Urinary bladder (tissue), 4 donors: ENCODE measurements around the gene GPS2. TPM values are rescaled to one million over a fixed set of nuclear protein-coding genes. Genes with fewer than 3 reads are reported as not detected.
"Not testable (repeated sequence)": the region's sequence is repeated elsewhere in the genome, so short reads cannot be mapped to it uniquely, and the experiment has no call there.

Experiments
- DNase-seq: peaks from one replicate; pipeline ENCODE4 v3.0.0-alpha.2; 2015; ENCODE audit errors: extremely low spot score
- H3K27ac ChIP-seq: one replicate; pipeline ENCODE4 v1.5.1; 2013; ENCODE audit warnings: low read depth, mild to moderate bottlenecking, moderate library complexity
- H3K36me3 ChIP-seq: one replicate; pipeline ENCODE4 v1.6.1; 2013; ENCODE audit warnings: mild to moderate bottlenecking, moderate library complexity; ENCODE audit not compliant: insufficient read depth
- H3K4me1 ChIP-seq: one replicate; pipeline ENCODE4 v1.6.1; 2013; ENCODE audit warnings: mild to moderate bottlenecking, moderate library complexity; ENCODE audit not compliant: insufficient read depth
- H3K4me3 ChIP-seq: one replicate; pipeline ENCODE4 v1.5.1; 2013; ENCODE audit warnings: low read depth, low read length
- WGBS: extraction: QIAGEN DNeasy Blood & Tissue Kit; methylation state at CpG from one replicate; pipeline ENCODE4 v1.1.7; 2013; 5-methylcytosine and 5-hydroxymethylcytosine counted together
- polyA plus RNA-seq: library from polyadenylated mRNA; stranded (reverse); fragments of 200-250 nt; gene quantifications from one replicate; pipeline ENCODE4 v1.2.3, GENCODE V29; 2013
- total RNA-seq: library from RNA; depleted of rRNA; stranded (reverse); fragments of >200 nt; gene quantifications from one replicate; pipeline ENCODE4 v1.2.3, GENCODE V29; 2014
- donor health status: healthy with polysubstance abuse.
- donor health status: healthy.

The GPS2 gene
- total and polyA plus RNA-seq, 2 donors: 25.0 to 70.2 TPM

DNA sequence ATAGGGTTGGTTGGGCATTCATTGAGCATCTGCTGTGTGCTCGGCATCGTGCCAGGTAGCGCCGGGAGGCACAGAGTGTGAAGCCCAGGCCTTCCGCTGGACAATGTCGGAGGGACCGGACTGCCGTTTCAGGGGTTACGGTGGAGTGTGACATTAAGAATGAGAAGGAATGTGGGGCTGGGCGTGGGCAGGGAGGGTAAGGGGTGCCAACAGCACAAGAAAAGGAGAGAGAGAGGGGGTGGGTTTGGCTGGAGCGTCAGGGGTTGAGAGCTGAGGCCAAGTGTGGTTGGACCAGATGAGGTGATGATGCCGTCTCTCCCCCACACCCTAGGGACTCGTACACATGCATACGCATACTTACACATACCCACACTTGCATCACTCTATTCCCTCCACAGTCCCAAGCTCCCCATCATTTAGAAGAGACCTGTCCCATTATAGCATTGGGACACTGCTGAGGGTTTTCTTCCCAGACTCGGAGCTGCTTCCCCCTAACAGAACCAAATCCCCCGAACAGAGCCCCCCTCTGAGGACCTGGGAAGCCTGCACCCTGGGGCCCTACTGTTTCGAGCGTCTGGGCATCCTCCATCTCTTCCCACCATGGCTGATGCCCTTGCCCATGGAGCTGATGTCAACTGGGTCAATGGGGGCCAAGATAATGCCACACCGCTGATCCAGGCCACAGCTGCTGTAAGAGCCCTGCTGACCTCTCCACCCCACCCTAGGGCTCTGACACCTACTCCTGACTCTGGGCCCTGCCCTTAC is 33.5 kb upstream of the GPS2 start:
- DNase-seq: no peak
- Histone ChIP-seq H3K36me3 (no peaks in the 10 kb centered on the region), H3K27ac (no peak overlapping the region), H3K4me3 (no peak overlapping the region), H3K4me1 (no peaks in the 10 kb centered on the region)
- WGBS: 64% methylated on average over 19 of the region's 19 CpGs

DNA sequence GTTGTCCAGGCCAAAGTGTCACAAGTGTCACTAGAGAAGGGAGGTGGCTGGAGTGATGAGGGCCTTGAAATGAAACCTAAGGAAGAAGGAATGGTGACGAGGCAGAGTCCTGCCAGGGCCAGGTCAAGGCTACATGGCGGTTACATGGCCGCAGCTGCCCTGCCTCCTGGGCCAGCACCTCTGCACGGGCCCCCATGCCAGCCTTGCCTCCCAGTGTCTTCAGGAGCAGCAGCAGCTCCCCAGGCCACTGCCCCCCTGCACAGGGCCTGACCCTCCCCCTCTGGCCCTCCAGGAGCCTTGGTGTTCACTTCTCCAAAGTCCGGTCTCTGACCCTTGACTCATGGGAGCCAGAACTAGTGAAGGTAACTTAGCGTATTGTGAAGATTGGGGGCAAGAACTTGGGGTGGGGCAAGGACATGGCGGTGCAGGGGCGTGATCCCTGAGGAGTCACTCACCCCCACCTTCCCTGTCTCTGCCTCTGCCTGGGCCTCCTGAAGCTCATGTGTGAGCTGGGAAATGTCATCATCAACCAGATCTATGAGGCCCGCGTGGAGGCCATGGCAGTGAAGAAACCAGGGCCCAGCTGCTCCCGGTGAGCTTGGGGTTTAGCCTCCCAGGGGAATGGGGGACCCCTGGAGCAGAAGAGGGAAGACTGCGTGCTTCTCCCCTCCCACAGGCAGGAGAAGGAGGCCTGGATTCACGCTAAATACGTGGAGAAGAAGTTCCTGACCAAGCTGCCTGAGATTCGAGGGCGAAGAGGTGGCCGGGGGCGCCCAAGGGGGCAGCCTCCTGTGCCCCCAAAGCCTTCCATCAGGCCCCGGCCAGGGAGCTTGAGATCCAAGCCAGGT is 32.7 kb upstream of the GPS2 start:
- DNase-seq: no peak
- Histone ChIP-seq H3K4me1 (no peaks in the 10 kb centered on the region), H3K36me3 (no peaks in the 10 kb centered on the region), H3K4me3 (no peak overlapping the region), H3K27ac (no peak overlapping the region)
- WGBS: 59% methylated on average over 19 of the region's 19 CpGs

DNA sequence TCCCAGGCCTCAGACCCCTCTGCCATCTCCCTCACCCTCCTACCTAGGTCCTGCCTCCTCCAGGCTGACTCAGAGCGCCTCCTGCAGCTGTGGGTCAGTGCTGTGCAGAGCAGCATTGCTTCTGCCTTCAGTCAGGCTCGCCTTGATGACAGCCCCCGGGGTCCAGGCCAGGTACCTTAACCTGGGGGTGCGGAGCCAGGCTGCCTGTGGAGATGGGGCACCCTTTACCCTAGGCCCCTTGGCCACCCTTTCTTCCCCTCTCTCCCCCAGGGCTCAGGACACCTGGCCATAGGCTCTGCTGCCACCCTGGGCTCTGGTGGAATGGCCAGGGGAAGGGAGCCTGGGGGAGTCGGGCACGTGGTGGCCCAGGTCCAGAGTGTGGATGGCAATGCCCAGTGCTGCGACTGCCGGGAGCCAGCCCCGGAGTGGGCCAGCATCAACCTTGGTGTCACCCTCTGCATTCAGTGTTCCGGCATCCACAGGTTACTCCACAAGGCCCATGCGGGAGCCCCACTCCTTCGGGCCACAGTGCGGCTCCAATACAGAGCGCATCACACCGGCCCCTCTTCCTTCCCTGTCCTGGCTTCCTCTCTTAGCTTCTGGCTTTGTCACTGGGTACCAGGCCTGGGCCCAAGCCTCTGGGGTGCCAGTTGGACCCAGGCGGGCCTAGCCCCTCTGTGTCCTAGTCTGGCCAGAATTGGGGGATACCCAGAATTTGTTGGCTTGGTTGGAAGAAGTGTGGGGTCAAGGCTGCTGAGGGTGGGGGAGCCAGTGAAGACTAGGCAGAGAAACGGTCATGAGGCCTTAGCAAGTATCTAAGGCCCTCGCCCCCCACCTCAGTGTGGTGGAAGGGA is 31.8 kb upstream of the GPS2 start:
- DNase-seq: no peak
- H3K4me3 ChIP-seq: no peak overlapping the region
- no peaks in the 10 kb centered on the region for H3K4me1 ChIP-seq
- H3K36me3 ChIP-seq: no peaks in the 10 kb centered on the region
- no peak overlapping the region for H3K27ac ChIP-seq
- 79% methylated on average over 18 of the region's 18 CpGs for WGBS

DNA sequence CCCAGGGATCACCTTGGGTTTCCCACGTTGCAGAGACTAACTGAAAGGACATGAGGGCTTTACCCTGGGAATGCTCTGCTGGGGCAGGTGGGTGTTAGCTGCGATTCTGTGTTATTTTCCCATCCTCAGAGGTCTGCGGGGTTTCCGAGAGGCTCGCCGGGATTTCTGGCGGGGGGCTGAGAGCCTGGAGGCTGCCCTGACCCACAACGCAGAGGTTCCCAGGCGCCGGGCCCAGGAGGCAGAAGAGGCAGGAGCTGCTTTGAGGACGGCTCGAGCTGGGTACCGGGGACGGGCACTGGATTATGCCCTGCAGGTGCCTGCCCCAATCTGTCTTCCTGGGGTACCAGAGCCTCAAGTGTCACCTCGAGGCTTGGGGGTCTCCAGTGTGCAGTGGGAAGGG is 28.1 kb upstream of the GPS2 start:
- DNase-seq: no peak
- 78% methylated on average over 15 of the region's 15 CpGs for WGBS
- Histone ChIP-seq H3K27ac (no peak overlapping the region), H3K36me3 (no peaks in the 10 kb centered on the region), H3K4me3 (no peak overlapping the region), H3K4me1 (no peaks in the 10 kb centered on the region)

DNA sequence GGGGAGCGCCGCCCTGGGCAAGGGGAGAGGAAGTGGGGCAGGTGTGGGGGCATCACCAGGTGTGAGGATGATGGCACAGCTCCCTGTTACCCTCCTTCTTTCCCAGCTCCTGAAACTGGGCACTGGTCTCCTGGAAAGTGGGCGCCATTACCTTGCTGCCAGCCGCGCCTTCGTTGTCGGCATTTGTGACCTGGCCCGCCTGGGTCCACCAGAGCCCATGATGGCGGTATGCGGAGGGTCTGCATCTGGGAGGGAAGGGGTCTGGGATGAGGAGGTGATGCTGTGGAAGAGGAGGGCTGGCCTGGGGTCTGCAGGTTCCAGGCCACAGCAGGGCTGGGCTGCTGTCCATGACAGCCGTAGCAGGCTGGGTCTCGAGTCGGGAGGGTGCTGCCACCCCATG is 26.7 kb upstream of the GPS2 start:
- Histone ChIP-seq H3K36me3 (no peaks in the 10 kb centered on the region), H3K27ac (no peak overlapping the region), H3K4me1 (no peaks in the 10 kb centered on the region), H3K4me3 (no peak overlapping the region)
- WGBS: 90% methylated on average over 13 of the region's 13 CpGs
- no peak for DNase-seq

DNA sequence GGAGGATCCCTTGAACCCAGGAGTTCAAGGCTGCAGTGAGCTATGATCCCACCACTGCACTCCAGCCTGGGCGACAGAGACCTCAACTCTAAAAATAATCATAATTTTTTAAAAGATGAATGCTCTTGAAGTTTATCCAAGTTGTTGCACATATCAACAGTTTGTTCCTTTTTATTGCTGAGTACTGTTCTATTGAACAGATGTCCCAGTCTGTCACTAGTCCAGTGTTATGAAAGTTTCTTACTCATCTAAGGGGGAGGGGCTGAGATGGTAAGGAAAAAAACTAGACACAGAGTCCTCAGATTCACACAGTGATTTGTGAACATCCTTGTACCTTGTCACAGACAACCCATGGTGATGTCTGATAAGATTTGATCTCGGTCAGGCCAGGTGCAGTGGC is 25.0 kb upstream of the GPS2 start:
- H3K27ac ChIP-seq: no peak overlapping the region
- H3K4me3 ChIP-seq: no peak overlapping the region
- no peaks in the 10 kb centered on the region for H3K36me3 ChIP-seq
- no peak for DNase-seq
- no peaks in the 10 kb centered on the region for H3K4me1 ChIP-seq
- 81% methylated on average over 2 of the region's 2 CpGs for WGBS

DNA sequence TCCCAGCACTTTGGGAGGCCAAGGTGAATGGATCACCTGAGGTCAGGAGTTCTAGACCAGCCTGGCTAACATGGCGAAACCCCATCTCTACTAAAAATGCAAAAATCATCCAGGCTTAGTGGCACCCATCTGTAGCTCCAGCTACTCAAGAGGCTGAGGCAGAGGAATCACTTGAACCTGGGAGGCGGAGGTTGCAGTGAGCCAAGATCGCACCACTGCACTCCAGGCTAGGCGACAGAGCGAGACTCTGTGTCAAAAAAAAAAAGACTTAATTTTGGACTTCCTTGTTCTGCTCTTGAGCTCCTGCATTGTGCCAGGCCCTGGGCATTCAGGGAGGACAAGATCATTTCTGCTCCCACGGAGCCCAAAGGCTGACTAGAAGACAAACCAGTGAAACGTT is 22.4 kb upstream of the GPS2 start:
- not testable (repeated sequence) for DNase-seq, H3K36me3 ChIP-seq, H3K4me1 ChIP-seq, H3K27ac ChIP-seq, H3K4me3 ChIP-seq
- 77% methylated on average over 7 of the region's 7 CpGs for WGBS

DNA sequence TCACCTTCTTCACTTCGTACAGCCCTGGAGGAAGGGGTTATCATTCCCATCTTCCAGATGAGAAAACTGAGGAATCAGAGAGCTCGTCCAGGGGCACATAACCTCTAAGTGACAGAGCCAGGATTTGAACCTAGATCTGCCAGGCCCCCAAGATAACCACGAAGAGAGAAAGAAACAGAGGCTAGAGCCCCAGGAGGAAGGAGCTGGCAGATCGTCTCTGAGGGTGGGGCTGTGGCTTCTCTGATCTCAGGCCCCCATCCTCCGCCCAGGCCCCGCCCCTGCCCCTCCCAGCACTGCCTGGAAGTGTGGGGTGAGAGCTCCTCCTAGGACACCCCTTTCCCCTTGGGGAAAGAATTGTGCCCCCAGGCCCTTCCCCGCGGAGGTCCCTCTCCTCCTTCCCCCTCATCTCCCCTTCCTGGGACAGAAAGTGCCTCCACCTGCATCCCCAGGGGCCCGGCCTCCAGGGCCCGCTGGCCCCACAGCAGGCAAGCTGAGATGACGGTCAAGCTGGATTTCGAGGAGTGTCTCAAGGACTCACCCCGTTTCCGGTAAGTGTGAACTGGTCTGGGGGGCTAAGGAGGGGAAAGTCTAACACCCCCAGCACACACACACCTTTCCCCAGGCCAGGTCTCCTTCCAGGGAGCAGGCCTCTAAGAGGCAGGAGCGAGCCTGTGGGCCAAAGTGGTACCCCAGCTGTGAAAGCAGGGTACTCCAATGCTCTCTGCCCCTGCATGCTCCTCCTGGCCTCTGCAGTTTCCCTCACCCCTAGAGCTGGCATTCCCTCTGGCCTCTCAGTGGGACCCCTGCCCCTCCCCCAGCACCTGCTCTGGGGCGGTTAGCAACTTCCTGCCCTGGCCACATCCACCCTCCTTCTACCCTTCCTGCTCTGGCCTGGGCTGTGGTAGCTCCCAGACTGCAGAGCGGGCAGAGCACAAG is 21.3 kb upstream of the GPS2 start, which contains the start of gene ACAP1:
ACAP1 (plus strand) TSS at position 290 of the 936 bp plus-strand sequence; CDS start at position 496, 206 bp downstream.
- H3K36me3 ChIP-seq: no peaks in the 10 kb centered on the region
- 33% methylated on average over 17 of the region's 17 CpGs for WGBS
- no peak within 1 kb of the TSS for H3K27ac ChIP-seq
- H3K4me1 ChIP-seq: no peaks in the 10 kb centered on the region
- peak within 1 kb of the TSS; percentile 34 for H3K4me3 ChIP-seq
- DNase-seq: no peak

DNA sequence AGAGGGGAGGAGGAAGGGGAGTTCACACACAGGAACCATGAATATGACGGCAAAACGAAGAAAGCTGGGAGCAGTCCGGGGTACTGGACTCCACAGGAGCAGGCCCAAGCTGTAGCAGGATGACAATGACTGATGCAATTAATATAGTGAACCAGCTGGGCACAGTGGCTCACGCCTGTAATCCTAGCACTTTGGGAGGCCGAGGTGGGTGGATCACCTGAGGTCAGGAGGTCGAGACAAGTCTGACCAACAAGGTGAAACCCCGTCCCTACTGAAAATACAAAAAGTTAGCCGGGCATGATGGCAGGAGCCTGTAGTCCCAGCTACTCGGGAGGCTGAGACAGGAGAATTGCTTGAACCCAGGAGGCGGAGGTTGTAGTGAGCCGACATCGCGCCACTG is 20.6 kb upstream of the GPS2 start:
- not testable (repeated sequence) for H3K4me3 ChIP-seq, H3K4me1 ChIP-seq, DNase-seq, H3K27ac ChIP-seq, H3K36me3 ChIP-seq
- 82% methylated on average over 13 of the region's 13 CpGs for WGBS

DNA sequence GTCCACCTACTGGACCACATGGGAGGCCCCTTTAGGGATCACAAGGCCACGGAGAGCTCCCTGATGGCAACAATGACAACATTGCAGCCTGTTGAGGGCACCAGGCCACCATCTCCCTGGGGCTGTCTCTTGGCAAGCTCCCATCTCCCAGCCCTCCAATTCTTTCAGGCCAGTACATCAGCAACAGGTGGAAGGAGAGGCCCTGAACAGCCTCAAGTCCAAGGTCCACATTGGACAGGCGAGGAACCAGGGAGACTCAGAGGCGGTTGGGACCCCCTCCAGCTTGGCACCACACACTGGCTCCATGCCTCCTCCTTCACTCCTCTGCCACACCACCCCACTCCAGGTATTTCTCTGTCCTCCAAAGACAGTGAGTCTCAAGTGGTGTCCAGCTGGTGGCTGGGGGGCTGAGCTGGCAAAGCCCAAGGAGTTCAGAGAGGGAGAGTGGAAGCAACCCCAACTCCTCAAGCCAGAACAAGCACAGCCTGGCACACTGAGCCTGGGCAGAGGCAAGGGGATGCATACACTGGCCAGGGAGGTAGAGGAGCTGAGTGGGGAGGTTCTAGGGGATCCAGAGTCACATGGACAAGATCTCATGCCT is 19.9 kb upstream of the GPS2 start:
- H3K4me1 ChIP-seq: no peaks in the 10 kb centered on the region
- WGBS: 82% methylated on average over 3 of the region's 3 CpGs
- no peak for DNase-seq
- H3K27ac ChIP-seq: no peak overlapping the region
- no peak overlapping the region for H3K4me3 ChIP-seq
- no peaks in the 10 kb centered on the region for H3K36me3 ChIP-seq

DNA sequence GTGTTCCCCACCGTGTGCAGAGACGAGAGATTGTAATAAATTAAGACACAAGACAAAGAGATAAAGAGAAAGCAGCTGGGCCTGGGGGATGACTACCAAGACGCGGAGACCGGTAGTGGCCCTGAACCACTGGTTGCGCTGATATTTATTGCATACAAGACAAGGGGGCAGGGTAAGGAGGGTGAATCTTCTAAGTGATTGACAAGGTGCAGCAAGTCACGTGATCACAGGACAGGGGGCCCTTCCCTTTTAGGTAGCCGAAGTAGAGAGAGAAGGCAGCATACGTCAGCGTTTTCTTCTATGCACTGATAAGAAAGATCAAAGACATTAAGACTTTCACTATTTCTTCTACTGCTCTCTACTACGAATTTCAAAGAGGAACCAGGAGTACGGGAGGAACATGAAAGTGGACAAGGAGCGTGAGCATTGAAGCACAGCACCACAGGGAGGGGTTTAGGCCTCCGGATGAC is 17.5 kb upstream of the GPS2 start:
- H3K4me1 ChIP-seq, H3K4me3 ChIP-seq, H3K36me3 ChIP-seq, H3K27ac ChIP-seq, DNase-seq: not testable (repeated sequence)
- 30% methylated on average over 14 of the region's 14 CpGs for WGBS

DNA sequence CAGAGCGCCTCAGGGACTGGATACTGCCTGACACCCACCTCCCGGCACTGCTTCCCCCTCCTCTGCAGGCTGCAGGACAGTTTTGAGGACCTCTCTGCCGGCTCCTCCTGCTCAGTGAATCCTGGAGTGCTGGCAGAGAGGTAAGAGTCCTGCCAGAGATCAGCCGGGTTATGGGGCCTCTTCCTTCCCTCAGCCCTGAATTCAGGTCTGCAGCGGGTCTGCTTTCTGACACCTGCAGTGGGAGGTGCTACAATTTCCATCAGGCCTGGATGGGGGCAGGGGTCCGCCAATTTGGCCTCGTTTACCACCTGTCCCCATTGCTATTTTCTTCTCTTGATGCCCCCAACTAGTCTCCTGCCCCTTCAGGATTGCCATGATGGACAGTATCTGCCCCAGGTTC is 17.0 kb upstream of the GPS2 start:
- Histone ChIP-seq H3K4me3 (no peak overlapping the region), H3K4me1 (no peaks in the 10 kb centered on the region), H3K36me3 (no peaks in the 10 kb centered on the region), H3K27ac (no peak overlapping the region)
- WGBS: 59% methylated on average over 7 of the region's 7 CpGs
- no peak for DNase-seq
